IMR-90 (cell line): ENCODE data around the gene SPTBN5.

ENCODE experiments used
- BHLHE40 ChIP-seq: fragments of 150-350 bp; IDR thresholded peaks from 2 replicates; pipeline ENCODE4 v1.6.1; 2016; ENCODE audit warnings: mild to moderate bottlenecking, low read depth, low read length
- CEBPB ChIP-seq: IDR thresholded peaks from 2 replicates; pipeline ENCODE4 v1.6.1; 2012; ENCODE audit warnings: low read depth, low read length, improper control_type of control experiment
- CHD1 ChIP-seq: IDR thresholded peaks from 2 replicates; pipeline ENCODE4 v1.6.1; 2012; ENCODE audit warnings: low read depth, low read length, improper control_type of control experiment
- MAFK ChIP-seq: IDR thresholded peaks from 2 replicates; pipeline ENCODE4 v1.6.1; 2012; ENCODE audit warnings: low read depth, low read length, improper control_type of control experiment
- POLR2A ChIP-seq: IDR thresholded peaks from 2 replicates; pipeline ENCODE4 v1.6.1; 2012; ENCODE audit warnings: mild to moderate bottlenecking, low read depth, low read length
- RAD21 ChIP-seq: IDR thresholded peaks from 2 replicates; pipeline ENCODE4 v1.6.1; 2012; ENCODE audit warnings: low read length, improper control_type of control experiment
- RFX5 ChIP-seq: IDR thresholded peaks from 2 replicates; pipeline ENCODE4 v1.8.0; 2012; ENCODE audit warnings: low read depth, mild to moderate bottlenecking, low read length, moderate library complexity
- TF ChIP-seq, protein P1 (sequence below): fragments of 150-350 bp; IDR thresholded peaks from 2 replicates; pipeline ENCODE4 v1.6.1; 2017; ENCODE audit warnings: mild to moderate bottlenecking, antibody characterized with exemption, low read length, low read depth
- TF ChIP-seq, protein P2 (sequence below): conservative IDR thresholded peaks from 2 replicates; pipeline ENCODE4 v1.5.1; 2012; ENCODE audit warnings: mild to moderate bottlenecking, low read depth, low read length, improper control_type of control experiment

DNA sequence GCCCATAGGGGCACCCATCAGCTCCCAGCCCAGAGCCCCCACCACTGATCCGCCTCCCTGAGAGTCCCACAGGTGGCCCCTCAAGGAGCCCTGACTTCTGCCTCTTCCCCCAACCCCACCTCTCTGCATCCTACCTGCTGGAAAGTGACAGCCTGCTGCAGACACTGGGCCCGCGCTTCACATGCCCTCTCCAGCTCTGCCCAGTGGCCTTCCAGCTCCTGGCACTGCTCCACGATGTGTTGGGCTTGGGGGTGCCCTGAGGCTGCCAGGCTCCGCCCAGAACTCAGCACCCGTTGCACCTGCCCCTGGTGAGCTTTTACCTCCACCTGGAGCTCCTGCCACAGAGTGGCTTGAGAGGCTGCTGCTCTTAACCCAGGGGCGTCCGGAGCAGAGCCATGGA is 20.1 kb downstream of the SPTBN5 start:
- TF ChIP-seq, protein P1, sequence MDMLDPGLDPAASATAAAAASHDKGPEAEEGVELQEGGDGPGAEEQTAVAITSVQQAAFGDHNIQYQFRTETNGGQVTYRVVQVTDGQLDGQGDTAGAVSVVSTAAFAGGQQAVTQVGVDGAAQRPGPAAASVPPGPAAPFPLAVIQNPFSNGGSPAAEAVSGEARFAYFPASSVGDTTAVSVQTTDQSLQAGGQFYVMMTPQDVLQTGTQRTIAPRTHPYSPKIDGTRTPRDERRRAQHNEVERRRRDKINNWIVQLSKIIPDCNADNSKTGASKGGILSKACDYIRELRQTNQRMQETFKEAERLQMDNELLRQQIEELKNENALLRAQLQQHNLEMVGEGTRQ = no peak
- TF ChIP-seq CEBPB (no peak), RFX5 (no peak), CHD1 (no peak), POLR2A (no peak), MAFK (no peak), RAD21 (no peak), BHLHE40 (no peak)
- TF ChIP-seq, protein P2, sequence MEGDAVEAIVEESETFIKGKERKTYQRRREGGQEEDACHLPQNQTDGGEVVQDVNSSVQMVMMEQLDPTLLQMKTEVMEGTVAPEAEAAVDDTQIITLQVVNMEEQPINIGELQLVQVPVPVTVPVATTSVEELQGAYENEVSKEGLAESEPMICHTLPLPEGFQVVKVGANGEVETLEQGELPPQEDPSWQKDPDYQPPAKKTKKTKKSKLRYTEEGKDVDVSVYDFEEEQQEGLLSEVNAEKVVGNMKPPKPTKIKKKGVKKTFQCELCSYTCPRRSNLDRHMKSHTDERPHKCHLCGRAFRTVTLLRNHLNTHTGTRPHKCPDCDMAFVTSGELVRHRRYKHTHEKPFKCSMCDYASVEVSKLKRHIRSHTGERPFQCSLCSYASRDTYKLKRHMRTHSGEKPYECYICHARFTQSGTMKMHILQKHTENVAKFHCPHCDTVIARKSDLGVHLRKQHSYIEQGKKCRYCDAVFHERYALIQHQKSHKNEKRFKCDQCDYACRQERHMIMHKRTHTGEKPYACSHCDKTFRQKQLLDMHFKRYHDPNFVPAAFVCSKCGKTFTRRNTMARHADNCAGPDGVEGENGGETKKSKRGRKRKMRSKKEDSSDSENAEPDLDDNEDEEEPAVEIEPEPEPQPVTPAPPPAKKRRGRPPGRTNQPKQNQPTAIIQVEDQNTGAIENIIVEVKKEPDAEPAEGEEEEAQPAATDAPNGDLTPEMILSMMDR = no peak
